Pancreas (tissue), 10 donors: ENCODE results near the gene GOLGA6L2. TPM values are rescaled to one million over a fixed set of nuclear protein-coding genes. Genes with fewer than 3 reads are reported as not detected.
"Not testable (repeated sequence)": the region's sequence is repeated elsewhere in the genome, so short reads cannot be mapped to it uniquely, and the experiment has no call there.

Source experiments
- ATAC-seq, 4 donors: fragments of 200-7000 bp; cut with Tn5 transposase; one replicate each; pipeline versions ENCODE4 v1.8.0 to v1.9.1; 2020; ENCODE audit warnings: mild to moderate bottlenecking in 4 of 4, moderate library complexity in 4 of 4
- DNase-seq, 6 donors: peaks; one replicate each; pipeline ENCODE4 v3.0.0-alpha.2; 2020
- FAIRE-seq: peaks from 2 replicates; lab custom pipeline; 2012; peaks lifted over from hg19 to GRCh38; lab: Jason Lieb, UNC
- H3K27ac ChIP-seq, 4 donors: fragments of 200-600 bp; sonication (generic); 1 replicate in 3 of 4; 2 replicates in 1 of 4; pipeline versions ENCODE4 v1.5.0 to v1.8.0; 2020
- H3K27me3 ChIP-seq, 4 donors: fragments of 200-600 bp; one replicate each; pipeline ENCODE4 v1.8.0; 2021
- H3K36me3 ChIP-seq, 3 donors: fragments of 200-600 bp; sonication (generic) in 1 of 3; one replicate each; pipeline versions ENCODE4 v1.5.0 to v1.8.0; 2020 to 2021
- H3K4me1 ChIP-seq, 3 donors: fragments of 200-600 bp; one replicate each; pipeline ENCODE4 v1.8.0; 2021
- H3K4me3 ChIP-seq, 4 donors: fragments of 200-600 bp; sonication (generic) in 2 of 4; one replicate each; pipeline versions ENCODE4 v1.5.0 to v1.8.0; 2020 to 2021
- H3K9me3 ChIP-seq, 4 donors: fragments of 200-600 bp; one replicate each; pipeline ENCODE4 v1.8.0; 2021
- WGBS, 2 donors: extraction: QIAGEN DNeasy Blood & Tissue Kit; methylation state at CpG; one replicate each; pipeline ENCODE4 v1.1.7; 2013; 5-methylcytosine and 5-hydroxymethylcytosine counted together
- intact Hi-C, 3 donors: fragments of 100-400 bp; cut with DNase I; formaldehyde crosslinking; loops; one replicate each; pipeline versions ENCODE4 v1.11.1 to v1.14.2; 2022
- polyA plus RNA-seq, 2 donors: library from polyadenylated mRNA; stranded (reverse); fragments of 200-250 nt; gene quantifications; one replicate each; pipeline ENCODE4 v1.2.3, GENCODE V29; 2013
- total RNA-seq, 6 donors: library from RNA; stranded (reverse); fragmentation: NEBNext Ultra II Directional in 4 of 6; extraction: Animal tissue kit (Norgen Biotek cat#: 25700) in 4 of 6; gene quantifications; one replicate each; pipeline versions ENCODE4 v1.2.1 to v1.2.4, GENCODE V29; 2021 to 2023
- TF ChIP-seq, protein P1 (sequence below), 4 donors: fragments of 200-600 bp; sonication (generic) in 3 of 4; IDR thresholded peaks; one replicate each; pipeline versions ENCODE4 v1.5.0 to v1.8.0; 2021; ENCODE audit warnings: antibody characterized with exemption in 4 of 4
- donor health status: healthy with polysubstance abuse.
- donor health status: DM: no; HTN: no; CAD: no; lungs with moderate emphysema.
- donor health status: DM: no; HTN: no; CAD: no.
- donor health status: control.
- donor health status: control.
- donor health status: Bipolar disorder and iron deficiency.
- donor health status: DM: yes; HTN: yes; CAD: no.
- donor health status: DM: no; HTN: no; CAD: no.
- donor health status: DM: no; HTN: no; CAD: no.
- donor health status: DM: yes; HTN: yes; CAD: no.

GOLGA6L2 gene
- total and polyA plus RNA-seq, 8 donors, result 0.02 TPM; not detected in 7

DNA sequence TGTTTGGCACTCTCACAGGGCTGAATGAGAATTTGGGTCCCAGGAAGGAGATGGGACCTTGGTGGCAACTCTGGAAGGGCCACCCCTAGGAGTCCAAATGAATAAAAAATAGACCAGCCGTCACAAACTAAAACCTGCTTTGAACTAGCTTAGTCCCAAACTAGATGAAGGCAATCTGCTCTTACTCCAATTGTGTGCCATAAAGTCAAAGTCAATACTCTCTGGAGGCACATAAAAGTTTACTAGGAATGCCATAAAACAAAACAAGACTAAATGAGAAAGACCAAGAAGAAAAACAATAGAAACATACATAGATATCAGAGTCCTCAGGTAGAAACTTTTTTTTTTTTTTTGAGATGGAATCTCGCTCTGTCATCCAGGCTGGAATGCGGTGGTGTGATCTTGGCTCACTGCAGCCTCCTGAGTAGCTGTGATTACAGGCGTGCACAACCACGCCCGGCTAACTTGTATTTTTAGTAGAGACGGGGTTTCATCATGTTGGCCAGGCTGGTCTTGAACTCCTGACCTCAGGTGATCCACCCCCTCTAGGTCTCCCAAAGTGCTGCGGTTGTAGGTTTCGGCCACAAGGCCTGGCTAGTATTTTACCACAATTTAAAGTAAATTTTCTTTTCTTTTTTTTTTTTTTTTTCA lies 8.1 kb downstream of the GOLGA6L2 start:
- intact Hi-C loops, result no loop called here
- Histone ChIP-seq H3K27me3 (no peaks in the 10 kb centered on the region), H3K9me3 (no peaks in the 10 kb centered on the region), H3K4me1 (no peaks in the 10 kb centered on the region), H3K36me3 (no peaks in the 10 kb centered on the region), H3K4me3 (no peak overlapping the region), H3K27ac (no peak overlapping the region)
- no peak for DNase-seq
- ATAC-seq, result no peak
- no peak for FAIRE-seq
- TF ChIP-seq, protein P1, sequence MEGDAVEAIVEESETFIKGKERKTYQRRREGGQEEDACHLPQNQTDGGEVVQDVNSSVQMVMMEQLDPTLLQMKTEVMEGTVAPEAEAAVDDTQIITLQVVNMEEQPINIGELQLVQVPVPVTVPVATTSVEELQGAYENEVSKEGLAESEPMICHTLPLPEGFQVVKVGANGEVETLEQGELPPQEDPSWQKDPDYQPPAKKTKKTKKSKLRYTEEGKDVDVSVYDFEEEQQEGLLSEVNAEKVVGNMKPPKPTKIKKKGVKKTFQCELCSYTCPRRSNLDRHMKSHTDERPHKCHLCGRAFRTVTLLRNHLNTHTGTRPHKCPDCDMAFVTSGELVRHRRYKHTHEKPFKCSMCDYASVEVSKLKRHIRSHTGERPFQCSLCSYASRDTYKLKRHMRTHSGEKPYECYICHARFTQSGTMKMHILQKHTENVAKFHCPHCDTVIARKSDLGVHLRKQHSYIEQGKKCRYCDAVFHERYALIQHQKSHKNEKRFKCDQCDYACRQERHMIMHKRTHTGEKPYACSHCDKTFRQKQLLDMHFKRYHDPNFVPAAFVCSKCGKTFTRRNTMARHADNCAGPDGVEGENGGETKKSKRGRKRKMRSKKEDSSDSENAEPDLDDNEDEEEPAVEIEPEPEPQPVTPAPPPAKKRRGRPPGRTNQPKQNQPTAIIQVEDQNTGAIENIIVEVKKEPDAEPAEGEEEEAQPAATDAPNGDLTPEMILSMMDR (IDR thresholded peaks at IDR 0.05), result no peak
- WGBS, 2 donors, result 73 to 77% methylated on average over 9 of the region's 9 CpGs

DNA sequence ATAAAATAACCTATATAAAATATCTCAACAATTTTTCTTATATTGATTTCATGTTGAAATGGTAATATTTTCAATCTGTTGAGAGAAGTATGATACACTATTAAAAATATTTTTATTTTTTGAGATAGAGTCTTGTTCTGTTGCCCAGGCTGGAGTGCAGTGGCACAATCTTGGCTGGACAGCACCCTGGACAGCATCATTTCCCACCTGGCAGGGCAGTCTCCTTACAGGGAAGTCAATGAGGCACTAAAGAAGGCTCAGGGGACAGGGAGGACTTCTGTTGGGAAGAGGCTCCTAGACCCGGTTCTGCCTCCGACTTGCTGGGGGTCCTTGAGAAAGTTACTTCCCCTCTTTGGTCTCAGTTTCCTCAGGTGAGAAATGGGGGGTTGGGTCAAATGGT lies 9.4 kb downstream of the GOLGA6L2 start:
- intact Hi-C loops, result no loop called here
- Histone ChIP-seq H3K27me3 (no peaks in the 10 kb centered on the region), H3K36me3 (no peaks in the 10 kb centered on the region), H3K27ac (no peak overlapping the region), H3K9me3 (no peaks in the 10 kb centered on the region), H3K4me1 (no peaks in the 10 kb centered on the region), H3K4me3 (no peak overlapping the region)
- DNase-seq, result no peak
- no peak for FAIRE-seq
- WGBS, 2 donors, result 78 to 80% methylated on average over 2 of the region's 2 CpGs
- ATAC-seq, result no peak
- TF ChIP-seq, protein P1 (IDR thresholded peaks at IDR 0.05), result no peak

DNA sequence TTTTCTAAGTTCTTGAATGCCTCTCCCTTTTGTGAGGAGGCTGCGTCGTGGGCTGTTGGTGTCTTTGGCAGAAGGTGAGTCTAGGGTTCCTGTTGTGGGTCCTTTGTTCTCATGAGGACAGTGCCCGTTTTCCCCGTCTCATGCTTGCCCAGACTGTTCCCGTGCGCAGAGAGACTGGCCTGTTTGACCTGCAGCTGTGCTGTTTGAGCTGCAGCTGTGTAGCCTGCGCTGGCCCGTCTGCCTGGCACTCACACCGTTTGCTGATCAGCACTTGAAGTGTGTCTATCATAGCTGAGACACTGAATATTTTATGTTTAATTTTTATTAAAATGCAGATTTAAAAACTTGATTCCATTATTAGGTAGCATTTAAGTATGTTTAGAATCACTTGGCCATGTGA lies 9.9 kb downstream of the GOLGA6L2 start:
- DNase-seq, result peak in 1 of 6 donors; percentile 7
- Histone ChIP-seq H3K27ac (no peak overlapping the region), H3K4me3 (no peak overlapping the region), H3K9me3 (no peaks in the 10 kb centered on the region), H3K27me3 (no peaks in the 10 kb centered on the region), H3K36me3 (no peaks in the 10 kb centered on the region), H3K4me1 (no peaks in the 10 kb centered on the region)
- no peak for ATAC-seq
- TF ChIP-seq, protein P1 (IDR thresholded peaks at IDR 0.05), result no peak
- no peak for FAIRE-seq
- intact Hi-C loops, result no loop called here
- 67 to 69% methylated on average over 9 of the region's 9 CpGs for WGBS, 2 donors

DNA sequence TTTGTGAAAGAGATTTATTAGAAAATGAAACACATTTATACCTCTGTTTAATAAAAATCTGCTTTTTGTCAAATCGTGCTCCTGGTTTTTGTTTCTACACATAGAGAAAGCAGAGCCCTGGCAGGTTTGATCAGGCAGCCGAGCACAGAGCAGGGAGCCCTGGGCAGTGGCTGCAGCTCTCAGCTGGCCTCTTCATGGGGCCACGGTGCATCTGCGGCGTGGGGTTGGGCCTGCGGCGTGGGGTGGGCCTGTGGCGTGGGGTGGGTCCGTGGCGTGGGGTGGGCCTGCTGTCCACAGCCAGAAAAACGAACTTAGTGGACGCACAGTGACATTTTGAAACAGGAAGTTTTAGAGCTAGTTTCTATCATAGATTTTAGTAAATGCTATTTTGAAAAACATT lies 10.6 kb downstream of the GOLGA6L2 start:
- Histone ChIP-seq H3K27me3 (no peaks in the 10 kb centered on the region), H3K9me3 (no peaks in the 10 kb centered on the region), H3K4me3 (no peak overlapping the region), H3K27ac (no peak overlapping the region), H3K4me1 (no peaks in the 10 kb centered on the region), H3K36me3 (no peaks in the 10 kb centered on the region)
- DNase-seq (no peak), FAIRE-seq (no peak), ATAC-seq (no peak)
- intact Hi-C loops, result no loop called here
- 67 to 73% methylated on average over 12 of the region's 12 CpGs for whole genome bisulfite sequencing, 2 donors
- TF ChIP-seq, protein P1 (IDR thresholded peaks at IDR 0.05), result no peak

DNA sequence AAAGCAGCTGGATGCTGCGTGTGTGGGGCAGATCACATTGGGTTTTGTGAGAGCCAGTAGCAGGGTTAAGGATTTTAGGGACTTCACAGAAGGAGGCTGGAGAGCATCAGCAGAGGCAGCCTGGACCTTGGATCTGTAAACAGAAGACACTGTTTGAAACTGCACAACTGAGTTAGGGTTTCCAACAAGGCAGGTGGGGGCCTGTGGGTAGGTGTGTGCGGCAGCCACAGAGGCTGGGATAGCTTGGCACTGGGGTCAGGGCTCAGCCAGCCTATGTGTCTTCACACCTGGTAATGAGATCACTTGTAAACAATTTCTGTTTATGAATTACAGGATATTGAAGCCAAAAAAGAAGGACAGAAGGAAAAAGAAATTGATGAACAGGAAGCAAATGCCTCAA lies 12.3 kb downstream of the GOLGA6L2 start:
- 79 to 90% methylated on average over 2 of the region's 2 CpGs for WGBS, 2 donors
- H3K4me1 ChIP-seq, FAIRE-seq, H3K9me3 ChIP-seq, DNase-seq, intact Hi-C loops, ATAC-seq, H3K36me3 ChIP-seq, H3K27me3 ChIP-seq, H3K4me3 ChIP-seq, H3K27ac ChIP-seq: not testable (repeated sequence)

DNA sequence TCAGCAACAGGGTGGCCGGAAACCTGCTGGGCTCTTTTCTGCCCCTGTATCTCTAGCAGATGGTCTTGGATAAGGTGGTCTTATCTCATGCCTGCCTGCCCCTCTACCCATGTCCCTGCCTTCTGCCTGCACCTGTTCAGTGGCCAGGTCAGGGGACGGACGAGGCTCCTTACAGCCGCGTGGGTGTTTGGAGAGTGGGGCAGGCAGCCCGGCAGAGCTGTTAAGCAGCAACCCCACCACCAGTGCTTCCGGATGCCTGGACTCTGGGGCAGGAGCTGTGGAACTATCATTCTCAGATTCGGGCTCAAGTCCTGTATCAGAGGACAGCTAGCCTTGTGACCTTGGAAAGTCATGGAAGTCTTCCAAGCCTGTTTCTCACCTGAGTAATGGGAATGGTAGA lies 21.7 kb downstream of the GOLGA6L2 start:
- ATAC-seq, intact Hi-C loops: not testable (repeated sequence)

More for the DNA sequence above, 21.7 kb downstream of the GOLGA6L2 start:
- H3K36me3 ChIP-seq, H3K4me3 ChIP-seq, FAIRE-seq, H3K9me3 ChIP-seq, DNase-seq, H3K27me3 ChIP-seq, H3K27ac ChIP-seq, H3K4me1 ChIP-seq: not testable (repeated sequence)
- WGBS, 2 donors, result 67 to 70% methylated on average over 8 of the region's 8 CpGs
